T-helper 2 cell treated with Interferon-gamma antibody and Interleukin-4, amounts not matched to agents 5 μg/mL and 100 μg/mL, for 36 hours (primary cell): Measurements from ENCODE around the gene HIBCH.
"Not testable (repeated sequence)": the region's sequence is repeated elsewhere in the genome, so short reads cannot be mapped to it uniquely, and the experiment has no call there.

Experiments used
- DNase-seq: peaks from one replicate; pipeline ENCODE4 v3.0.0; 2021; ENCODE audit warnings: low spot score
- H3K27ac Mint-ChIP-seq: one replicate; pipeline ENCODE4 v1.8.0; 2021; ENCODE audit warnings: mild to moderate bottlenecking, mixed read lengths
- H3K27me3 Mint-ChIP-seq: one replicate; pipeline ENCODE4 v1.8.0; 2021; ENCODE audit warnings: low read depth, mixed read lengths
- H3K36me3 Mint-ChIP-seq: one replicate; pipeline ENCODE4 v1.8.0; 2021; ENCODE audit warnings: low read depth, mixed read lengths
- H3K4me1 Mint-ChIP-seq: one replicate; pipeline ENCODE4 v1.8.0; 2021; ENCODE audit warnings: low read depth, mixed read lengths
- H3K4me3 Mint-ChIP-seq: one replicate; pipeline ENCODE4 v1.8.0; 2022; ENCODE audit warnings: mild to moderate bottlenecking, moderate library complexity, mixed read lengths
- H3K9me3 Mint-ChIP-seq: one replicate; pipeline ENCODE4 v1.8.0; 2021; ENCODE audit warnings: mixed read lengths

The HIBCH gene

DNA sequence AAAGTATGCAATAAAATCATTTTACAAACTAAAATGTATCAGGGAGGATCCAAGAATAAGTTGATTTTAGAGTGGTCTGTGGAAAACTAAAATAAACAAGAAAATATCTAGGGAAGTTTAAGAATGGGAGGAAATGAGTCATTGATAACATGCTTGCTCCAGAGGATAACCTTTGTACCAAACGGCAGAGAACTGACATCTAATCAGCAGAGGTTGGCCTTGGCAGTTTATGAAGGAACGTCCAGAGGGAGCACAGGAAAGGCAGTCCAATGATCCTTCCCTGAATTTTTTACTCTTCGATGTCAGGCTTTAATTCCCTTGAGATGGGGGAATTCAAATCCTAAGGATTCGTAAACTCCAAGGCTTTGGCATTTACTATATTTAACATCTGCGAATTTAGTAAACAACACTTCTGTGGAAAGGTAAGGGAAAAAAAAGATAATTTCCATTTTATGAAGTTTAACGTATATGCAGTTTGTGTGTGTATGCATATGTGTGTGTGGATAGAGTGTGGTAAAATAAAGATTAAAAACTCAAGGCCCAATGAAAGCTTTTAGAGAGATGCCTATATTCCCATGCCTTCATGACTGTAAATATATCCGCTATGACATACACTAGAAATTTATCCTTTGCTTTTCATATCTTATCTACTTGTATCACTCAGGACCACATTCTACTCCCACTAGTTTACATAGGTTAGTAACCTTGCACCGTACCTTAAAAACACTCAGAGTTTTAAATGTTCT, 15.0 kb upstream of the HIBCH start:
- Mint-ChIP-seq H3K4me3 (no peak overlapping the region), H3K4me1 (no peaks in the 10 kb centered on the region), H3K36me3 (no peaks in the 10 kb centered on the region), H3K27ac (no peak overlapping the region), H3K9me3 (no peaks in the 10 kb centered on the region), H3K27me3 (peaks cover 36% of the 10 kb centered on the region)
- no peak for DNase-seq

DNA sequence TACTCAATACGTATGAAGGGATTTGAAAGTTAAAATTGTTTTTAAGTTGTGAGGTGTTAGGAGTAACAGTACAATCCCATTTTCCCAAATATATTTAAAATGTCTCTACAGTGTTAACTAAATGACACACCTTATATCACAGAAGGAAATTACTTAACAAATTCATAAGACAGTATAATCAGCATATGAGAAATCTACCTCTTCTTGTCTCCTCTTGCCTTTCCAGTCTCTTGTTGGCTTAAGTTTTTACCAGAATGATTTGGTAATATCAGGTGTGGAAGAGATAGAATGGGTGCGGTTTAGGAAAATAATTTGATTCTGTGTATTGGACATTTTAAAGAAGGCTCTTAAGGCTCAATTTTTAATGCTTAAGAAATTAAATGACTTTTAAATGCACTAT, 14.3 kb upstream of the HIBCH start:
- no peaks in the 10 kb centered on the region for H3K9me3 Mint-ChIP-seq
- no peak for DNase-seq
- H3K4me3 Mint-ChIP-seq: no peak overlapping the region
- no peaks in the 10 kb centered on the region for H3K36me3 Mint-ChIP-seq
- no peaks in the 10 kb centered on the region for H3K4me1 Mint-ChIP-seq
- no peak overlapping the region for H3K27ac Mint-ChIP-seq
- H3K27me3 Mint-ChIP-seq: peaks cover 35% of the 10 kb centered on the region

DNA sequence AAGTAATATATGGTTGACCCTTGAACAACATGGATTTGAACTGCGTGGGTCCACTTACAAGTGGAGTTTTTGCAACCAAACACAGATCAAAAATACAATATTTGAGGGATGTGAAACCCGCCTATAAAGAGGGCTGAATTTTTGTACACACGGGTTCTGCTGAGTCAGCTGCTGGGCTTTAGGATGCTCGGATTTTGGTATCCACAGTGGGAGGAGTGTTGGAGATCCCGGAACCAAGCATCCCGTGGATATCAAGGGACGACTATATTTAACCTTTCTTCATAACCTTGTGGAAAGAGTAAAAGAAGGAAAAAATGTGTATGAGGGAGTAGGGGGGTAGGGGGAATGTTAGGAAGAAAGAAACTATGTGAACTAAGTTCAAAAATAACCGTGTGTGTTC, 13.8 kb upstream of the HIBCH start:
- H3K9me3 Mint-ChIP-seq: no peaks in the 10 kb centered on the region
- H3K4me3 Mint-ChIP-seq: no peak overlapping the region
- DNase-seq: no peak
- no peak overlapping the region for H3K27ac Mint-ChIP-seq
- no peaks in the 10 kb centered on the region for H3K4me1 Mint-ChIP-seq
- H3K27me3 Mint-ChIP-seq: peaks cover 35% of the 10 kb centered on the region
- no peaks in the 10 kb centered on the region for H3K36me3 Mint-ChIP-seq

DNA sequence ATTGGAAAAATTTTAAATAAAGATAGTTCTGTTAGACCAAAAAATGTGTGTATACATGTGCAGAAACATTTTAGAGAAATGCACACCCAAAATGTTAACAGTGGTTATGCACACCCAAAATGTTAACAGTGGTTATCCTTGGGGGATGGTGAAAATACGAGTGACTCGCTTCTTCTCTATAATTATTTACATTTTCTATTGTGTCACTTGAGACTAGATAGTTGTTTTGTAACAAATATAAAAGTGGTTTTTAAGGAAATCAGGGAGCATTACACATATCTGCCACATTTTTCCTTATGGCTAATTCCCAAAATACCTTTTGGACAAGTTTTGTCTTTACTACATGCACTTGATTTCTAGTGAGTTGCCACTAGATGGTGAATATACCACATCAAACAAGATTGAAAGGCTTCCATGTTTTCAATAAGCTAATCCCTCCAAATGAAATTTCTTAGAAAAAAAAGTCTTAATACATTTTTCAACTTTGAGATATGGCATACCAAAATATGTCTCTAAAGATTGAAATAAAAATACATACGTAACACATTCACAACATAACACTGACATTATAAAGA, 9.0 kb upstream of the HIBCH start:
- DNase-seq: no peak
- H3K27me3 Mint-ChIP-seq: peaks cover 33% of the 10 kb centered on the region
- no peaks in the 10 kb centered on the region for H3K9me3 Mint-ChIP-seq
- no peak overlapping the region for H3K4me3 Mint-ChIP-seq
- H3K36me3 Mint-ChIP-seq: no peaks in the 10 kb centered on the region
- no peak overlapping the region for H3K27ac Mint-ChIP-seq
- no peaks in the 10 kb centered on the region for H3K4me1 Mint-ChIP-seq

DNA sequence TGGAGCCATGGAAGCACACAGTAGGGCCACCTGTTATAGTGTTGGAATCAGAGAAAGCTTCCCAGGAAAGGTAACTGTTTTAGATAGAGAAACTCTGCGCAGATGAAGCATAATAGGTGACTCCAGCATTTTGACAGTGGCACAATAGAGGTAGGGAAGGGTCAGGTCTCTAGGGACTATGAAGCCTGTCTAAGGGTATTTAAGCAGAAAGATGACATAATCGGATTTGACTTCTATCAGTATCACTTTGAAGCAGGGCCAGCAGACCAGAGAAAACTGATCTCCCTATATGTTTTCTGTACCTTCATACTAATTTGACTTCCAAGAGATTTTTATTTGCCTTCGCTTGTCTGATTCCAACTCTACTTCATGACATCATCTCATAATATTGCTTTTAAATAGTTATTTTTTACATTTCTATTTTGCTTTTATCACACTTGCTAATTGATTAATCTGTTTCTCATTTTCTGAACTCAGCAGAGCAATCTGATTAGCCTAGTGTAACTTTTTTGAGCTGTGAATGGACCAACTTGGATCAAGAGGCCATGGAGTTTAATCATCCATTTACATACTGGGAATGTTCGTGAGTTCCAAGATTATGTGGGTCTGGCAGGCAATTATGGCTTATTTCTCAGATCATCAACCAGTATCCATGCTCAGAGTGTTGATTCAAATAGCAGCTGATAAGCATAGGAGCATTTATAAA, 8.4 kb upstream of the HIBCH start:
- Mint-ChIP-seq H3K4me3 (no peak overlapping the region), H3K27ac (no peak overlapping the region), H3K4me1 (peaks cover 1% of the 10 kb centered on the region), H3K9me3 (no peaks in the 10 kb centered on the region), H3K27me3 (peaks cover 28% of the 10 kb centered on the region), H3K36me3 (no peaks in the 10 kb centered on the region)
- DNase-seq: no peak

DNA sequence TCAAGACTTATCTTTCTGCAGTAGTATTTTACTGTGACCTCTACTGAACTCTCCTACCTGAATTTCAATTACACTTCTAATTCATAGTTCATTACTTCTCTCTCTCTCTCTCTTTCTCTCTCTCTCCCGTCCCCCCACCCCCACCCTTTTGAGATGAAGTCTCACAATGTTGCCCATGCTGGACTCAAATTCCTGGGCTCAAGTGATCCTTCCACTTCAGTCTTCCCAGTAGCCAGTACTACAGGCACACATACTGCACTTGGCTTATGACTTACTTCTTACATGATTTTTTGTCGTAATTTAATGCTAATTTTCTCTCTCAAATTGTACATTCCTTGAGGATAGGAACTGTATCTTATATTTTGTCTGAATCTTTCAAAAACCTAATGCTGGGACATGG, 6.0 kb upstream of the HIBCH start:
- Mint-ChIP-seq H3K9me3 (no peaks in the 10 kb centered on the region), H3K4me1 (peaks cover 4% of the 10 kb centered on the region), H3K36me3 (no peaks in the 10 kb centered on the region), H3K4me3 (no peak overlapping the region), H3K27ac (no peak overlapping the region), H3K27me3 (peaks cover 19% of the 10 kb centered on the region)
- no peak for DNase-seq

DNA sequence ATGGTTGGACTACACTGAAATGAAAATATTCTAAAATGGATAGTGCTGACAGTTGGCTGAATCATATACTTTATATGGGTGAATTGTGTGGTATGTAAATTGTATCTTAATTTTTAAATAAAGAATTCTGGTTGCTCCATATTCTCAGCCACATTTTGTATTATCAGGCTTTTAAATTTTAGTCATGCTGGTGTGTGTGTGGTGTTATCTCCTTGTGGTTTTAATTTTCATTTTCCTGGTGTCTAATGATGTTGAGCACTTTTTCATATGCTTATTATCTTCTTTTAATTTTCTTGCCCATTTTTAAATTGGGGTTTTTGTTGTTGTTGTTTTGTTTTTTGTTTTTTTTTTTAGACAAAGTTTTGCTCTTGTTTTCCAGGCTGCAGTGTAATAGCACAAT, 3.8 kb upstream of the HIBCH start:
- no peaks in the 10 kb centered on the region for H3K9me3 Mint-ChIP-seq
- no peak overlapping the region for H3K4me3 Mint-ChIP-seq
- no peak for DNase-seq
- peaks cover 18% of the 10 kb centered on the region for H3K4me1 Mint-ChIP-seq
- H3K27ac Mint-ChIP-seq: no peak overlapping the region
- H3K36me3 Mint-ChIP-seq: peaks cover 1% of the 10 kb centered on the region
- peaks cover 5% of the 10 kb centered on the region for H3K27me3 Mint-ChIP-seq

DNA sequence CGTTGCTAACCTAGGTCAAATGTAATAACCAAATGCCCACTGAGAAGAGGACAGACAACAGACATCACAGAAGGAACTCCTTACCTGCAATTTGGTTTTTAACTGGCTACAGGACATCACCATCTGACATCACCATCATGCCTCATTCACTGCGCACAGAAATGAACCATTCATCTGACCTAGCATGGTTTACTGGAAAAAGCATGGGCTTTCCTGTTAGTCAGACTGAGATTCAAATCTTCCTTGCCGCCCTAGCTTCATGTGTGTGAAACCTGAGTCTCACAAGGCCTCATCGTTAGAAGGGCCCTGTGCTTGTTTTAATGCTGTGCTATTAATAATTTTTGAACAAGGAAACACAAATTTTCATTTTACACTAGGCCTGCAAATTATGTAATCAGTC, 1.1 kb upstream of the HIBCH start:
- H3K4me1 Mint-ChIP-seq: peaks cover 34% of the 10 kb centered on the region
- H3K4me3 Mint-ChIP-seq: peak overlapping the region; percentile 98
- H3K27me3 Mint-ChIP-seq: peaks cover 2% of the 10 kb centered on the region
- DNase-seq: peak; percentile 62
- peaks cover 1% of the 10 kb centered on the region for H3K36me3 Mint-ChIP-seq
- H3K27ac Mint-ChIP-seq: peak overlapping the region; percentile 96
- H3K9me3 Mint-ChIP-seq: no peaks in the 10 kb centered on the region

DNA sequence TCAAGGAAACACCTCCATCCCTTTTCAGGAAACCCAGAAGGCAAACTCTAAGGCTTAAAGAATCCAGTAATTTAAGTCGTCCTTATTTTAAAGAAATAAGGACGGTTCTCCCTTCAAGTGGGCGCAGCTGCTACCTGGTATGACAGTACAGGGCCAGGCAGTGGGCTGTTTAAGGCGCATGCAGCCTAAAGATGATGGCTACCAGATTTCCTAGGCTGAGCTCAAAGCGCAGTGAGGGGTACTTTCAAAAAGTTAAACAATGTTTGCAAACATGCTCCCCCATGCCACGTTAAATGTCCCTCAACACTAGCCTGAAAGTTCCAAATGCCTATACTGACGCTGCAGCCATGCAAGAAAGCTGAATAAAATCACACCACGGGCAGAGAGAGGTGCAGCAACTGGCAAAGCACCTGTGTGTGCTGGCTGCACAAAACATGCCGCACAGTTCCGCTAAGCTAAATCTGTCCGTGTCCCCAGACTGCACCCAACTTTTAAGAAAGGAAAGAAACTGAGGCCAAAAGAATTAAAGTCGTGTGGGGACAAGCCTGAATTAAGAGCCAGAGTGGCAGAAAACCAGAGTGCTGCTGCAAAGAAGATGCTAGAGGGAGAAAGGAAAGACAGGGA, 583 bp downstream of the HIBCH start:
- Mint-ChIP-seq H3K4me3 (peak overlapping the region; percentile 98), H3K9me3 (no peaks in the 10 kb centered on the region), H3K27me3 (no peaks in the 10 kb centered on the region), H3K27ac (peak overlapping the region; percentile 96), H3K36me3 (peaks cover 1% of the 10 kb centered on the region), H3K4me1 (peaks cover 41% of the 10 kb centered on the region)
- DNase-seq: no peak

DNA sequence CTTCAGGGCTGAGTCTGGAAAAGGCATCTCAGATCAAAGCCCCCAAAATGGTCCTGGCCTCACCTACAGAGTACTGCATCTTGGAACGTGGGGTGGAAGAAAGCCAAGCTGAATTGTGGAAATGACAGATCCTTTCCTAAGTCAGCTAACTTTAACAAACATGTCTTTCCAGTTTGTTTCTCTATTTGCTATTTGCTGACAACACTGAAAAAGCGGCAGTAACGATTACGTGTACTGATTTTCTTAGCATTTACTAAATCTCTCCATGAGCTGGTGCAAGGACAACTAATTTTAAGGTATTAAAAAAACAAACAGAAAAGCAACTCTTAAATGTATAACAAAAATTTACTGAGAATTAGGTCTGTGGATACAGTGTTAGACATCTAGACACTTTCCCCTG, 1.1 kb downstream of the HIBCH start:
- peaks cover 1% of the 10 kb centered on the region for H3K36me3 Mint-ChIP-seq
- no peak overlapping the region for H3K27ac Mint-ChIP-seq
- peaks cover 41% of the 10 kb centered on the region for H3K4me1 Mint-ChIP-seq
- DNase-seq: no peak
- no peaks in the 10 kb centered on the region for H3K27me3 Mint-ChIP-seq
- H3K4me3 Mint-ChIP-seq: peak overlapping the region; percentile 98
- H3K9me3 Mint-ChIP-seq: no peaks in the 10 kb centered on the region

DNA sequence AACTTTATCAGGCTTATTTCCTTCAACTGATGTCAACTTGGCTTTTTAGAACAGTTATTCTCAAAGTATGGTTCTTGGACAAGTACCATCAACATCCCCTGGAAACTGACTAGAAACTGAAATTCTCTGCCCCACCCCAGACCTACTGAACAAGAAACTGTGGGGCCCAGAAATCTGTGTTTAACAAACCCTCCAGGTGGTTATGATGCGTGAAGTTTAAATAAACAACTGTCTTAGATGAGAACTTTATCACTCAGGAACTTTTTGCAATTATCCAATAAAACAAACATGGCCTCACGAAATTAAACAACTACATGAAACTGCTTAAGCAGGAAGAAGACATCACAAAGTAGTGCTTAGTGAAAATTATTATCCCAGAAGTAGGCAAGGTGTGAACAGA, 4.4 kb downstream of the HIBCH start:
- H3K9me3 Mint-ChIP-seq: no peaks in the 10 kb centered on the region
- no peak overlapping the region for H3K4me3 Mint-ChIP-seq
- no peaks in the 10 kb centered on the region for H3K27me3 Mint-ChIP-seq
- H3K36me3 Mint-ChIP-seq: peaks cover 4% of the 10 kb centered on the region
- no peak overlapping the region for H3K27ac Mint-ChIP-seq
- peaks cover 34% of the 10 kb centered on the region for H3K4me1 Mint-ChIP-seq
- no peak for DNase-seq

DNA sequence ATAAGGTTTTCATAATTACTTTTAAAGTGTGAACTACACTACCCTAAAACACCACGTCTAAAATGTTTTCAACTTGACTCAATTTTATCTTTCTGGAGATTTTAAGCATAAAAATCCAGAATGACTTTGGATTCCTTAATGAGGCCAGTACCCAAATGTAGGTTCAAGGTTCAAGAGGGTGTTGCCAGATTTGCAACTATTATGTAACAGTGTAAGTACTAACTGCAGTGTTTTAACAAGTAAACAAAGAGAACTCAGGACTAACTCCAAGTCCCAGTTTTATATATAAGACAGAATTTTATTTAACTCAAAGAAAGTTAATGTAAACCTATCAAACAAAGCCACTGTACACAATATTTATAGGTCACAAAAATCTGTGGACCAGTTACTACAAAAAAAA, 5.7 kb downstream of the HIBCH start:
- DNase-seq: no peak
- Mint-ChIP-seq H3K36me3 (peaks cover 3% of the 10 kb centered on the region), H3K9me3 (no peaks in the 10 kb centered on the region), H3K27ac (no peak overlapping the region), H3K4me1 (peaks cover 27% of the 10 kb centered on the region), H3K4me3 (no peak overlapping the region), H3K27me3 (no peaks in the 10 kb centered on the region)

DNA sequence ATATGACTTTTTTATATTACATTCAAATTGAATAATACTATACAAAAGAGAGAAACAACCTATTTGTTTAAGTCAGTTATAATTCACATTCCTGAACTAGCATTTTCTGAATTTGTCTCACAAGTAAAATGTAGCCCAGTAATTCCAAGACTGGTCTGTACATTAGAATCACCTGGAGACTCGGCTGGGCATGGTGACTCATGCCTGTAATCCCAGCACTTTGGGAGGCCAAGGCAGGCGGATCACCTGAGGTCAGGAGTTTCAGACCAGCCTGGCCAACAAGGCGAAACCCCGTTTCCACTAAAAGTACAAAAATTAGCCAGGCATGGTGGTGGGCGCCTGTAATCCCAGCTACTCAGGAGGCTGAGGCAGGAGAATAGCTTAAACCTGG, 7.0 kb downstream of the HIBCH start:
- H3K4me1 Mint-ChIP-seq: peaks cover 20% of the 10 kb centered on the region

More for the DNA sequence above, 7.0 kb downstream of the HIBCH start:
- H3K9me3 Mint-ChIP-seq, DNase-seq, H3K27me3 Mint-ChIP-seq, H3K36me3 Mint-ChIP-seq, H3K4me3 Mint-ChIP-seq, H3K27ac Mint-ChIP-seq: not testable (repeated sequence)
